Measurements from ENCODE around the gene SLC22A3.

- TF ChIP-seq CTCF (IDR thresholded peaks at IDR 0.05) = no peak
- TF ChIP-seq EZH2 (IDR thresholded peaks at IDR 0.05; ENCODE audit: borderline replicate concordance, insufficient read depth, low read depth, low read length, poor library complexity, severe bottlenecking) = no peak
Observed at GRCh38 chr6:160362556-160362955, 14.4 kb downstream of the SLC22A3 start.
